ENCODE measurements around the gene SPART.
A peak's percentile ranks its signal among the peaks of the same experiment; 100 is the strongest.
"Not testable (repeated sequence)": the region's sequence is repeated elsewhere in the genome, so short reads cannot be mapped to it uniquely, and the experiment has no call there.

The SPART gene

GRCh38 chr13:36354842-36355623 lies 8.8 kb upstream of the SPART start:
- no peak for DNase-seq

DNA sequence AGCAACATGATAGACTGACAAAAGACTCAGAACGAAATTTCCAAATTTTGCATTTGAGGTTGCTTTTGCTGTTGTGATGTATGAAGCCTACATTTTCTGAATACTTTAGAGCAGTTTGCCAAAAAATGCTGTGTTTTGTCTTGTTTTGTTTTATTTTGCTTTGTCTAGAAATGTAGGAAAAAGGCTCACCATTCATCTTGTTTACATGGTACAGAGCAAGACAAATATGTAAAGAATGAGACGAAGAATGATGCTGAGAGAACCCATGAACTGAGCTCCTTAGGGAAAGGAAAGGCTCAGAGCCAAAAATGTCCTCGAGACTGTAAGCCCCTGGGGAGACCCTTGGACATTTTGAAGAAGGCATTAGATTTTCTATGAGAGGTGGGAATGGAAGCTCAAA lies 6.8 kb upstream of the SPART start:
- no peak for DNase-seq

DNA sequence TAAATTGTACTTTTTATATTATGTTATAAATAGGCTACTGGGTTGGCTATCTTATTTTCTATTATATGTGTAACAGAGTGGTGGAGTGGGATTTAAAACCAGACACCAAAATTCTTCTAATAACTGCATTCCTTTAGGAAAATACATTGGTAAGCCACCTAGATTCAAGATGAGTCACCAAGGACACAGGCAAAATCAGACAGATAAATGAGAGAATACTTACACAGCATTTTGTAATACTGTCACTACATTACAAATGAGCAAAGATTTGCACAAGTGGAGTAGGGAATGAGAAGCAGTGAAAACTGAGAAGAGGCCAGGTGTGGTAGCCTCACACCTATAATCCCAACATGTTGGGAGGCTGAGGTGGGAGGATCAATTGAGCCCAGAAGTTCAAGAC lies 6.2 kb upstream of the SPART start:
- no peak for DNase-seq

GRCh38 chr13:36347531-36348210 lies 1.5 kb upstream of the SPART start:
- no peak for DNase-seq

GRCh38 chr13:36345438-36346221 lies 564 bp downstream of the SPART start:
- DNase-seq: peak; percentile 45 to 63

- peak in 1 of 2 donors; percentile 47 for DNase-seq
Observed at GRCh38 chr13:36344886-36345437, 1.2 kb downstream of the SPART start.

DNA sequence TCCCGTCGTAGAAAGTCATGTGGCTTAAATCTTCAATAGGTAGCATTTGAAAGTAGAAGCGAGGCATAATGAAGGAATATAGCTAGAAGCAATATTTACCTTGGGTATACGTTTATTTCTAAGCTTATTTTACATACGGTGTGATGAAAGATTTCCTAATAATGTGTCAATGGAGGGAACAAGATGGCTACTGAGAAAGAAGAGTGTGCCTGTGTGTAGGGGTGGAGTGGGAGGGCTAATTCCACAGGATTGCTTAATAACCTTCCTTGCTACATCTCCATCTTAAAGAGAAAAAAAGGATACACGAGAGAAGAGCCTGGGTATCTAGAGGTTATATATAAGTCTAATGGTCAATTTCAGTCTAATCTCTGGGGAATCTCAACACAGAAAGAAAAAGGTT lies 2.0 kb downstream of the SPART start:
- no peak for DNase-seq

DNA sequence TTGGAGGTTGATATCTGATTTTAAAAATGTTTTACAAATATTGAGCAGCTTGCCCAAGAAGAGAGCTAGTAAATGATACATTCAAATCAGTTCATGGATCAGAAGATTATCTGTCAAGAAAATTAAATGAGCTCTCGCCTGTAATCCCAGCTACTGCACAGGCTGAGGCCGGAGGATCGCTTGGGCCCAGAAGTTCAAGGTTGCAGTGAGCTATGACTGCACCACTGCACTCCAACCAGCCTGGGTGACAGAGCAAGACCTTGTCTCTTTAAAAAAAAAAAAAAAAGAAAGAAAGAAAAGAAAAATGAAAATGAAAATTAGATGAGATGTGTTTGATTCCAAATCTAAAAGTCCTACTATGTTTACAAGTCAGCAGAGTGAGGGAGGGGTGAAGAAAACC lies 2.4 kb downstream of the SPART start:
- no peak for DNase-seq

DNA sequence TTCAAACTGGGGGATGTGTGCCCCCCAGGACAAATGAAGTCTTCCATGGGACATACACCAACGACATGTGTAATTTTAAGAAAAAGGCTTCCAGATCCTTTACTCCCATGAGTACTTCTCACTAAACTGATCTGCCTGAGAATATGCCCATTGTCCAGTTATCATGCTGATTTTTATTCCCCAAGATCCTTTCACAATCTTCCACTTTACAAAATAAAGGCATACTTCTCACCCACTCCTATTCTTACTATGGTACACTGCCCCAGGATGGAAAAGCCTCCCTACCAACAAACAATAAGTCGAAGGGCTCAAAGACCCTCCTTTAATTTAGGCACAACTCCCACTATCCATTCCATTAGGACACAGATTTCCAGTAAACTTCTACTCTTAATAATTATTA lies 3.5 kb downstream of the SPART start:
- no peak for DNase-seq

GRCh38 chr13:36341718-36342117 lies 4.5 kb downstream of the SPART start:
- DNase-seq: no peak

DNA sequence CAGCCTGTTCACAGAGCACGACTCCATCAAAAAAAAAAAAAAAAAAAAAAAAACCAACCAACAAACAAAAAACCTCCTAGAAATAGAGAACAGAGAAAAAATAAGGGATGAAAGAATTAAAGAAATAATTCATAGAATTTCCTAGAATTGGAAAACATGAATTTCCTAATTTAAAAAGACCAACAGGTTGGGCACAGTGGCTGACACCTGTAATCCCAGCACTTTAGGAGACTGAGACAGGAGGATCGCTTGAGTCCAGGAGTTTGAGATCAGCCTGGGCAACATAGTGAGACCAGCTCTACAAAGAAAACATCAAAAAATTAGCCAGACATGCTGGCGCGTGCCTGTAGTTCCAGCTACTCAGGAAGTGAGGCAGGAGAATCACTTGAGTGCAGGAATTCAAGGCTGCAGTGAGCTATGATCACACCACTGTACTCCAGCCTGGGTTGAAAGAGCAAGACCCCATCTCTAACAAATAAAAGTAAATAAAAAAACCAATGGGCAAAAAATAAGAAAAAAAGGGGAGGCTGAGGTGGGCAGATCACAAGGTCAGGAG lies 6.5 kb downstream of the SPART start:
- no peak for DNase-seq

- no peak for DNase-seq
Observed at GRCh38 chr13:36337938-36338641, 8.1 kb downstream of the SPART start.

GRCh38 chr13:36332986-36333385 lies 13.2 kb downstream of the SPART start:
- DNase-seq: no peak

DNA sequence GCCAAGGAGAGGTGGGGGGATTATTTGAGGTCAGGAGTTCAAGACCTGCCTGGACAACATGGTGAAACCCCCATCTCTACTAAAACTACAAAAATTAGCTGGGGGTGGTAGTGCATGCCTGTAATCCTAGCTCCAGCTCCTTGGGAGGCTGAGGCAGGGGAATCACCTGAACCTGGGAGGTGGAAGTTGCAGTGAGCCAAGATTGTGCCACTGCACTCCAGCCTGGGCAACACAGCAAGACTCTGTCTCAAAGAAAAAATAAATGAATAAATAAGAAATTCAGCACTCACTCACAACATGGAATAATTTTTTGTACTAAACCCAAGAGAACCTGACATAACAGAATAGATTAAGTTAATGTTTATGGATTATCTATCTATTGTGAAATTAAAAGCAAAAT lies 13.9 kb downstream of the SPART start:
- DNase-seq: not testable (repeated sequence)

- DNase-seq: no peak
Observed at GRCh38 chr13:36331280-36331679, 14.9 kb downstream of the SPART start.

GRCh38 chr13:36329361-36329760 lies 16.8 kb downstream of the SPART start:
- DNase-seq: no peak

GRCh38 chr13:36328821-36329220 lies 17.4 kb downstream of the SPART start:
- DNase-seq: no peak

DNA sequence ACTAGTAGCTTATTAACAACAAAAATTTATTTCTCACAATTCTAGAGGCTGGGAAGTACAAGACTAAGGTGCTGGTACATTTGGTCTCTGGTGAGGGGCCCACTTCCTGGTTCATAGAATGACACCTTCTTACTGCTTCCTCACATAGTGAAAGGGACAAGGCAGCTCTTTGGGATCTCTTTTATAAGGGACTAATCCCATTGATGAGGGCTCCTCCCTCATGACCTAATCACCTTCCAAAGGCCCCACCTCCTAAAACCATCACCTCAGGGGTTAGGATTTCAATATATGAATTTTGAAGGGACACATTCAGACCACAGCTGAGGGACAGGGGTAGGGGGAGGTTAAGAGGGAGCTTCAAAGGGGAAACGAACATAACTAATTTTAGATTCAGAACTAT lies 20.3 kb downstream of the SPART start:
- DNase-seq: no peak

DNA sequence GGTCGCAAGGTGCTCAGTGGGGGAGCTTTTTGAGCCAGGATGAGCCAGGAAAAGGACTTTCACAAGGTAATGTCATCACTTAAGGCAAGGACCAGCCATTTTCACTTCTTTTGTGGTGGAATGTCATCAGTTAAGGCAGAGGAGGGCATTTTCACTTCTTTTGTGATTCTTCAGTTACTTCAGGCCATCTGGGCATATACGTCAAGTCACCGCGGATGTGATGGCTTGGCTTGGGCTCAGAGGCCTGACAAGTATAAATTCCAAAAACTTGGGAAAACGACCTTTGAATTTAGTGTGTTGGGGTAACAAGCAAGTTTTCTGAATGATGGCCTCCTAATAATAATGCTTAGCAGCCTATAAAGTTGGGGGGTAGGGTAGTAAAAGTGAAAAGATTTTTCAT lies 21.3 kb downstream of the SPART start:
- not testable (repeated sequence) for DNase-seq

GRCh38 chr13:36323951-36324566 lies 22.1 kb downstream of the SPART start:
- no peak for DNase-seq

- no peak for DNase-seq
Observed at GRCh38 chr13:36323408-36323807, 22.8 kb downstream of the SPART start.

GRCh38 chr13:36319793-36320192 lies 26.4 kb downstream of the SPART start:
- DNase-seq: not testable (repeated sequence)

Measured in CD4-positive, alpha-beta T cell treated with Interferon alpha-2 for 1 hour (primary cell).